Loucy (cell line): ENCODE measurements around the gene KLHDC3.

Experiments
- H2AFZ ChIP-seq: fragments of 200-600 bp; sonication (generic); 2 replicates; pipeline ENCODE4 v1.6.0; 2016; ENCODE audit warnings: antibody characterized with exemption, mild to moderate bottlenecking, low read length, moderate library complexity
- H3F3A ChIP-seq: fragments of 200-600 bp; 2 replicates; pipeline ENCODE4 v1.6.0; 2016; ENCODE audit warnings: antibody characterized with exemption, low read depth, mild to moderate bottlenecking
- H3K27me3 ChIP-seq: fragments of 200-600 bp; sonication (generic); 2 replicates; pipeline ENCODE4 v1.6.1; 2014; ENCODE audit warnings: low read length, mild to moderate bottlenecking; ENCODE audit not compliant: insufficient read depth, poor library complexity, severe bottlenecking
- H3K36me3 ChIP-seq: fragments of 200-600 bp; sonication (generic); 2 replicates; pipeline ENCODE4 v1.6.1; 2016; ENCODE audit warnings: low read length; ENCODE audit not compliant: insufficient read depth
- H3K4me1 ChIP-seq: fragments of 200-600 bp; sonication (generic); 2 replicates; pipeline ENCODE4 v1.5.1; 2014; ENCODE audit warnings: low read length, mild to moderate bottlenecking; ENCODE audit not compliant: insufficient read depth, poor library complexity, severe bottlenecking
- H3K4me2 ChIP-seq: fragments of 200-600 bp; sonication (generic); 2 replicates; pipeline ENCODE4 v1.6.0; 2014; ENCODE audit warnings: antibody characterized with exemption, low read length, low read depth, mild to moderate bottlenecking; ENCODE audit not compliant: poor library complexity, severe bottlenecking
- H3K4me3 ChIP-seq: fragments of 200-600 bp; sonication (generic); 2 replicates; pipeline ENCODE4 v1.5.1; 2014; ENCODE audit warnings: low read length, mild to moderate bottlenecking, mixed read lengths; ENCODE audit not compliant: poor library complexity, severe bottlenecking
- H3K79me2 ChIP-seq: fragments of 200-600 bp; sonication (generic); 2 replicates; pipeline ENCODE4 v1.6.1; 2014; ENCODE audit warnings: low read length; ENCODE audit not compliant: insufficient read depth
- H3K9ac ChIP-seq: fragments of 200-600 bp; sonication (generic); 2 replicates; pipeline ENCODE4 v1.6.0; 2014; ENCODE audit warnings: mild to moderate bottlenecking, low read depth, low read length, moderate library complexity; ENCODE audit not compliant: poor library complexity, severe bottlenecking
- H3K9me2 ChIP-seq: fragments of 200-600 bp; sonication (generic); replicated peaks from 2 replicates; pipeline ENCODE4 v1.6.1; 2016; ENCODE audit warnings: low read depth, low read length, mixed read lengths
- H3K9me3 ChIP-seq: fragments of 200-600 bp; sonication (generic); 2 replicates; pipeline ENCODE4 v1.6.1; 2014; ENCODE audit warnings: mild to moderate bottlenecking, antibody characterized with exemption, low read length, low read depth; ENCODE audit not compliant: insufficient read depth
- H4K20me1 ChIP-seq: fragments of 200-600 bp; sonication (generic); 2 replicates; pipeline ENCODE4 v1.6.0; 2014; ENCODE audit warnings: antibody characterized with exemption, low read length, mild to moderate bottlenecking; ENCODE audit not compliant: insufficient read depth, poor library complexity, severe bottlenecking
- CTCF ChIP-seq: fragments of 200-600 bp; sonication (generic); conservative IDR thresholded peaks from 2 replicates; pipeline ENCODE4 v1.5.1; 2014; ENCODE audit warnings: mild to moderate bottlenecking, antibody characterized with exemption, low read length
- EZH2phosphoT487 ChIP-seq: fragments of 200-600 bp; IDR thresholded peaks from 2 replicates; pipeline ENCODE4 v1.6.1; 2018; ENCODE audit warnings: antibody characterized with exemption, mild to moderate bottlenecking, moderate library complexity, borderline replicate concordance

KLHDC3 gene

DNA sequence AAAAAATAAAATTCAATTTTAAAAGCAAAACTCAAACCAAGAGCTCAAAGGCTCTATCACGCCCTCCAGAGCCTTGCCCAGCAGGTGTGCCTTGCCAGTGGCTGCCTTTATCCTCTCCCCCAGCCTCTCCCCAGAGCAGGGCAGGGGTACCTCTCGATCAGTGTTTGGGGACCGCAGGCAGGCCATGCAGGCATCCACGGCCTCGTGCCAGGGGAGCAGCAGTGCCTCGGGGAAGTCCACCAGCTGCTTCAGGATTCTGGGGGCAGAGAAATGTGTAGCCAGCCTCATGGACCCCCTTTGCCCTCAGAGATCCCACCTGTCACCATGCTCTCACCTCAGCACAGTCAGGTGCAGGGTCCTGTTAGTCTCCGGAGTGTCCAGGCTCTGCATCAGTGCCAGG, 33.9 kb downstream of the KLHDC3 start:
- Histone ChIP-seq H3K4me1 (peaks cover 30% of the 10 kb centered on the region), H3K9me2 (no peaks in the 10 kb centered on the region), H3K79me2 (peaks cover 21% of the 10 kb centered on the region), H3K36me3 (peaks cover 3% of the 10 kb centered on the region; the same call in 1 of the 2 replicates), H3K27me3 (no peaks in the 10 kb centered on the region), H3K9me3 (no peaks in the 10 kb centered on the region), H3F3A (no peaks in the 10 kb centered on the region), H2AFZ (no peak overlapping the region), H3K4me3 (no peak overlapping the region), H3K4me2 (no peak overlapping the region), H4K20me1 (no peaks in the 10 kb centered on the region), H3K9ac (no peak overlapping the region)
- TF ChIP-seq EZH2phosphoT487 (no peak), CTCF (no peak)

DNA sequence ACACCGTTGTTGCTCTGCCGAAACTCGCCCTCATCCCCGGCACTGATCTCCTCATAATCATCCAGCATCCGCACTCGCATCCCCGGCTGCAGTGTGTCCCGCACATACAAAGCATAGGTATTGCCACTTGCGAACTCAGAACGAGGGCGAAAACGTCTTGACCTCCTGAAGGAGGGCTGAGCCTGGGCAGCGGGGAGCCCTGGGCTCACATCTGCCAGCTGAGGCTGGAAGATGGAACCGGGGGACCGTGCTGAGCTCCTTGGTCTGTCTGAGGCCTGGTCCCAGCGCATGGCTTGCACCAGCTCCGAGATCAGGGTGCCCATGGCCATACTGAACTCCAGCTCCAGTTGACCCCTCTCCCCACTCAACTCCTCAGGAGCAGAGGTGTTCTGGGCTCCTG, 36.9 kb downstream of the KLHDC3 start:
- H3K4me2 ChIP-seq = peak overlapping the region; percentile 96

DNA sequence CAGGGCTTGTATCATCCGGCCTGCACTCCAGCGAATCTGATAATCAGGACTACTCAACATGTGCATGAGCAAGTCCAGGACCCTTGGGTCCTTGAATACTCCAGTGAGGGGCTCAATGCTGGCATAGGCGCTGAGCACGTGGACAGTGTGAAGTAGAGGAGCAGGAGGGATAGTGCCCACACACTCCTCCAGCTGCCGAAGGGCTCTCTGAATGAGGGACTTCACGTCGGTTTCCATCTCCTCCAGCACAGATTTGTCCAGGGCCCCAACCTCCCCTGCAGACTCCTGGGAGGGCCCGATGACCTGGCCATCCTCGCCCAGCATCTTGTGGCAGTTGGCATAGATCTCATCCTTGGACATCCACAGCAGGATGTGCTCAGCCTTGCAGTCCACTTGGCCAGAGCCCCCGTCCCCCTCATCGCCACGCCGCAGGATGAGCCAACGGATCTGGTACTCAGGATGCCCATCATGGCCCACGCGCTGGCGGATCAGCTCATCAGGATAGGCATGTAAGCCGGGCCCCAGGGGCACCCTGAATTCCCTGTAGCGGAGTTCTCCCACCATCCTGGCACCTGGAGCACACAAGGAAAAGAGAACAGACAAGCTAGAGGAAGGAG, 38.3 kb downstream of the KLHDC3 start:
- H3K27me3 ChIP-seq = no peaks in the 10 kb centered on the region
- no peaks in the 10 kb centered on the region for H4K20me1 ChIP-seq
- peaks cover 39% of the 10 kb centered on the region for H3K4me1 ChIP-seq
- H2AFZ ChIP-seq = no peak overlapping the region
- peaks cover 3% of the 10 kb centered on the region; the same call in 1 of the 2 replicates for H3K36me3 ChIP-seq
- peak overlapping the region; percentile 96 for H3K4me2 ChIP-seq
- no peak for TF ChIP-seq CTCF
- TF ChIP-seq EZH2phosphoT487 = no peak
- no peaks in the 10 kb centered on the region for H3K9me3 ChIP-seq
- H3K4me3 ChIP-seq = peak overlapping the region; percentile 90
- H3F3A ChIP-seq = no peaks in the 10 kb centered on the region
- H3K79me2 ChIP-seq = peaks cover 32% of the 10 kb centered on the region
- H3K9me2 ChIP-seq = no peaks in the 10 kb centered on the region
- H3K9ac ChIP-seq = peak overlapping the region; percentile 96

More for the DNA sequence above, 36.9 kb downstream of the KLHDC3 start:
- H3K9me2 ChIP-seq = no peaks in the 10 kb centered on the region
- H3K4me1 ChIP-seq = peaks cover 39% of the 10 kb centered on the region
- H3F3A ChIP-seq = no peaks in the 10 kb centered on the region
- H3K4me3 ChIP-seq = peak overlapping the region; percentile 90
- peak overlapping the region; percentile 96 for H3K9ac ChIP-seq
- H2AFZ ChIP-seq = no peak overlapping the region
- peaks cover 30% of the 10 kb centered on the region for H3K79me2 ChIP-seq
- H3K36me3 ChIP-seq = peaks cover 3% of the 10 kb centered on the region; the same call in 1 of the 2 replicates
- TF ChIP-seq CTCF (no peak), EZH2phosphoT487 (no peak)
- no peaks in the 10 kb centered on the region for H3K9me3 ChIP-seq
- H4K20me1 ChIP-seq = no peaks in the 10 kb centered on the region
- H3K27me3 ChIP-seq = no peaks in the 10 kb centered on the region
